Ovary (tissue), 3 donors: ENCODE results near the gene NT5DC3.

Experiments
- EP300 ChIP-seq: sonication (generic); formaldehyde crosslinking; IDR thresholded peaks from one replicate; pipeline ENCODE4 v1.6.1; 2017; ENCODE audit warnings: antibody characterized with exemption
- TF ChIP-seq, protein P1 (sequence below), 3 donors: fragments of 450-650 bp in 2 of 3; fragments of 200-600 bp in 1 of 3; IDR thresholded peaks; one replicate each; pipeline versions ENCODE4 v1.5.1 to v1.8.0; 2016 to 2022; ENCODE audit warnings: antibody characterized with exemption in 3 of 3, mild to moderate bottlenecking in 1 of 3
- donor health status: DM: no; HTN: no; CAD: no.

DNA sequence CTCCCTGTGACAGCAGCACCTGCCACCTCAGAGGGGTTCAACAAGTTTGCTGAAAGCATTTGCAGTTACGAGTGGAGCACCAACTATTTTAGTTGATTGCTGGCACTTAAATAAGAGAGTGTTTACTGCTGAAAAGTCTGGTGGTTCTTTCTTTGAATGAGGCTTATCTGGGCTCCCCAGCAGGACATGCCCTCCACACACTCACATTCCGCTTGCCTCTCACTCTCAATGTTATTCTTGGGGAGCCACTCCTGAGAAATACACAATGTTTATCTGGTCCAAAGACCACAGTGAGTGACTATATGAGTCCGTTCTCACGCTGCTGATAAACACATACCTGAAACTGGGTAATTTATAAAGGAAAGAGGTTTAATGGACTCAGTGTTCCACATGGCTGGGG lies 31.9 kb downstream of the NT5DC3 start:
- TF ChIP-seq, protein P1, sequence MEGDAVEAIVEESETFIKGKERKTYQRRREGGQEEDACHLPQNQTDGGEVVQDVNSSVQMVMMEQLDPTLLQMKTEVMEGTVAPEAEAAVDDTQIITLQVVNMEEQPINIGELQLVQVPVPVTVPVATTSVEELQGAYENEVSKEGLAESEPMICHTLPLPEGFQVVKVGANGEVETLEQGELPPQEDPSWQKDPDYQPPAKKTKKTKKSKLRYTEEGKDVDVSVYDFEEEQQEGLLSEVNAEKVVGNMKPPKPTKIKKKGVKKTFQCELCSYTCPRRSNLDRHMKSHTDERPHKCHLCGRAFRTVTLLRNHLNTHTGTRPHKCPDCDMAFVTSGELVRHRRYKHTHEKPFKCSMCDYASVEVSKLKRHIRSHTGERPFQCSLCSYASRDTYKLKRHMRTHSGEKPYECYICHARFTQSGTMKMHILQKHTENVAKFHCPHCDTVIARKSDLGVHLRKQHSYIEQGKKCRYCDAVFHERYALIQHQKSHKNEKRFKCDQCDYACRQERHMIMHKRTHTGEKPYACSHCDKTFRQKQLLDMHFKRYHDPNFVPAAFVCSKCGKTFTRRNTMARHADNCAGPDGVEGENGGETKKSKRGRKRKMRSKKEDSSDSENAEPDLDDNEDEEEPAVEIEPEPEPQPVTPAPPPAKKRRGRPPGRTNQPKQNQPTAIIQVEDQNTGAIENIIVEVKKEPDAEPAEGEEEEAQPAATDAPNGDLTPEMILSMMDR (IDR thresholded peaks at IDR 0.05), result no peak
- no peak for TF ChIP-seq EP300
